GM12878 (cell line): ENCODE results near the gene CYP24A1. TPM values are rescaled to one million over a fixed set of nuclear protein-coding genes. Genes with fewer than 3 reads are reported as not detected.

Source experiments
- ATAC-seq: fragments of 200-7000 bp; cut with Tn5 transposase; 3 replicates; pipeline ENCODE4 v1.9.1; 2020; ENCODE audit warnings: mild to moderate bottlenecking, moderate library complexity
- BruUV-seq: library from RNA; stranded (reverse); fragments of 400-500 nt; replicated peaks from 2 replicates; lab custom pipeline; 2021; lab: Mats Ljungman, UMichigan
- CTCF ChIA-PET: fragments of 300-600 bp; sonication (Branson Sonifier 250); formaldehyde crosslinking; extraction: SDS; loops from one replicate; lab custom pipeline; 2021; ENCODE audit warnings: inconsistent platforms; lab: Yijun Ruan, JAX
- POLR2A ChIA-PET: fragments of 350-600 bp; formaldehyde crosslinking; extraction: SDS; loops from one replicate; lab custom pipeline; 2021; ENCODE audit warnings: inconsistent platforms; lab: Charles Lee
- RAD21 ChIA-PET: fragments of 300-600 bp; sonication (Branson Sonifier 250); formaldehyde crosslinking; loops from one replicate; lab custom pipeline; 2023; ENCODE audit warnings: antibody characterized with exemption; ENCODE audit not compliant: unreplicated experiment; lab: Charles Lee
- SMC1A ChIA-PET: fragments of 300-600 bp; sonication (Branson Sonifier 250); formaldehyde crosslinking; loops from one replicate; lab custom pipeline; 2023; ENCODE audit not compliant: unreplicated experiment, uncharacterized antibody; lab: Charles Lee
- DNase-seq: peaks from one replicate; pipeline ENCODE4 v3.0.0-alpha.2; 2011; ENCODE audit warnings: low read depth, low spot score
- FAIRE-seq: peaks from 3 replicates; lab custom pipeline; 2011; peaks lifted over from hg19 to GRCh38; lab: Jason Lieb, UNC
- H2AFZ ChIP-seq: 2 replicates; pipeline ENCODE4 v1.6.0; 2011; ENCODE audit warnings: low read depth, low read length, control low read depth; ENCODE audit not compliant: control insufficient read depth
- H3K27ac ChIP-seq: 2 replicates; pipeline ENCODE4 v1.5.1; 2011; ENCODE audit warnings: control low read depth; ENCODE audit not compliant: control insufficient read depth, insufficient read depth
- H3K27me3 ChIP-seq, 2 experiments: replicated peaks in 1 of 2; 2 replicates each; pipeline versions ENCODE4 v1.6.0 to v1.6.1; 2011; ENCODE audit warnings: low read length in 1 of 2; ENCODE audit not compliant: control insufficient read depth in 2 of 2, insufficient read depth in 2 of 2
- H3K36me3 ChIP-seq, 2 experiments: 2 replicates each; pipeline ENCODE4 v1.5.1; 2011; ENCODE audit warnings: low read length in 1 of 2; ENCODE audit not compliant: control insufficient read depth in 2 of 2, insufficient read depth in 2 of 2
- H3K4me1 ChIP-seq: 2 replicates; pipeline ENCODE4 v1.6.1; 2011; ENCODE audit warnings: mild to moderate bottlenecking, low read length, moderate library complexity, mixed read lengths; ENCODE audit not compliant: control insufficient read depth, insufficient read depth
- H3K4me2 ChIP-seq: 2 replicates; pipeline ENCODE4 v1.6.0; 2011; ENCODE audit warnings: control low read depth; ENCODE audit not compliant: control insufficient read depth, insufficient read depth
- H3K4me3 ChIP-seq: fragments of 200-600 bp; sonication (generic); 2 replicates; pipeline ENCODE4 v1.5.1; 2016
- H3K79me2 ChIP-seq: 2 replicates; pipeline ENCODE4 v1.6.0; 2011; ENCODE audit warnings: low read length; ENCODE audit not compliant: control insufficient read depth, insufficient read depth
- H3K9ac ChIP-seq: 2 replicates; pipeline ENCODE4 v1.8.0; 2011; ENCODE audit warnings: low read length, control low read depth, mixed read lengths; ENCODE audit not compliant: control insufficient read depth, insufficient read depth
- H3K9me3 ChIP-seq: replicated peaks from 3 replicates; pipeline ENCODE4 v1.5.1; 2011; ENCODE audit warnings: mild to moderate bottlenecking, low read length; ENCODE audit not compliant: control insufficient read depth, insufficient read depth
- H4K20me1 ChIP-seq: 2 replicates; pipeline ENCODE4 v1.6.0; 2011; ENCODE audit not compliant: control insufficient read depth, insufficient read depth
- BRCA1 ChIP-seq: IDR thresholded peaks from 2 replicates; pipeline ENCODE4 v1.6.1; 2011; ENCODE audit warnings: low read depth, low read length, improper control_type of control experiment
- CREM ChIP-seq: IDR thresholded peaks from 2 replicates; pipeline ENCODE4 v1.6.1; 2014; ENCODE audit warnings: antibody characterized with exemption, low read depth
- HDGF ChIP-seq: fragments of 450-650 bp; IDR thresholded peaks from 2 replicates; pipeline ENCODE4 v1.6.1; 2016; ENCODE audit warnings: antibody characterized with exemption
- IKZF1 ChIP-seq: fragments of 450-650 bp; conservative IDR thresholded peaks from 2 replicates; pipeline ENCODE4 v1.6.1; 2017; ENCODE audit warnings: antibody characterized with exemption, mild to moderate bottlenecking
- NFXL1 ChIP-seq: fragments of 450-650 bp; IDR thresholded peaks from 2 replicates; pipeline ENCODE4 v1.6.1; 2017; ENCODE audit warnings: antibody characterized with exemption, mild to moderate bottlenecking, borderline replicate concordance
- RFX5 ChIP-seq: IDR thresholded peaks from 2 replicates; pipeline ENCODE4 v1.6.1; 2011; ENCODE audit warnings: low read depth, low read length, improper control_type of control experiment
- SIX5 ChIP-seq: IDR thresholded peaks from 2 replicates; pipeline ENCODE4 v1.6.1; 2011; ENCODE audit warnings: mild to moderate bottlenecking, low read depth, low read length, moderate library complexity; ENCODE audit not compliant: severe bottlenecking
- STAT3 ChIP-seq: IDR thresholded peaks from 2 replicates; pipeline ENCODE4 v1.6.1; 2011; ENCODE audit warnings: low read depth, low read length, improper control_type of control experiment
- USF2 ChIP-seq: IDR thresholded peaks from 2 replicates; pipeline ENCODE4 v1.6.1; 2011; ENCODE audit warnings: low read depth, low read length, improper control_type of control experiment, borderline replicate concordance
- WRNIP1 ChIP-seq: IDR thresholded peaks from 2 replicates; pipeline ENCODE4 v1.6.1; 2011; ENCODE audit warnings: low read depth, low read length, improper control_type of control experiment, borderline replicate concordance
- ZBED1 ChIP-seq: IDR thresholded peaks from 2 replicates; pipeline ENCODE4 v1.6.1; 2016; ENCODE audit warnings: borderline replicate concordance
- ZNF384 ChIP-seq: IDR thresholded peaks from 2 replicates; pipeline ENCODE4 v1.6.1; 2012; ENCODE audit warnings: low read depth, mild to moderate bottlenecking, low read length, improper control_type of control experiment, borderline replicate concordance
- WGBS: methylation state at CpG from one replicate; pipeline ENCODE4 v1.1.6; 2016; ENCODE audit warnings: low lambda C conversion rate; ENCODE audit not compliant: insufficient replicate concordance, insufficient coverage; ENCODE audit errors: missing lambda C conversion rate; 5-methylcytosine and 5-hydroxymethylcytosine counted together
- in situ Hi-C: fragments of 300-500 bp; cut with MboI; formaldehyde crosslinking; loops from 9 replicates; pipeline ENCODE4 v1.14.3; 2018; ENCODE audit warnings: mixed read lengths
- intact Hi-C: fragments of 100-400 bp; cut with micrococcal nuclease; formaldehyde crosslinking; loops from one replicate; pipeline ENCODE4 v1.14.2; 2022; ENCODE audit not compliant: unreplicated experiment
- polyA plus RNA-seq, 11 experiments: library from polyadenylated mRNA; depleted of rRNA in 4 of 11; unstranded in 6 of 11; stranded (reverse) in 5 of 11; fragments of >200 nt; fragmentation: Nextera tagmentation in 4 of 11; fragmentation: Illumina TruSeq in 1 of 11; extraction: Ambion mirVana in 4 of 11; extraction: Trizol in 1 of 11; gene quantifications; 1 replicate in 1 of 11; 2 replicates in 10 of 11; pipeline versions ENCODE4 v1.2.1 to v1.2.3, GENCODE V29; 2011 to 2016; ENCODE audit warnings: inconsistent platforms in 2 of 11, missing spikeins in 2 of 11, low read depth in 1 of 11
- total RNA-seq, 4 experiments: library from RNA; depleted of rRNA in 3 of 4; stranded (reverse); fragments of >200 nt in 3 of 4; fragmentation: Illumina TruSeq in 1 of 4; extraction: Trizol in 1 of 4; gene quantifications; 2 replicates each; pipeline versions ENCODE4 v1.2.1 to v1.2.3, GENCODE V29; 2013 to 2021
- TF ChIP-seq, protein P1 (sequence below): IDR thresholded peaks from 2 replicates; pipeline ENCODE4 v1.6.1; 2012; ENCODE audit warnings: low read depth, low read length, improper control_type of control experiment
- TF ChIP-seq, protein P2 (sequence below): fragments of 450-650 bp; IDR thresholded peaks from 2 replicates; pipeline ENCODE4 v1.6.1; 2016; ENCODE audit warnings: mild to moderate bottlenecking

The CYP24A1 gene
- total and polyA plus RNA-seq, 10 of the 15 experiments (the other 5 are each of a cell fraction or from before 2014, with no cell fraction given): 0.69 TPM; not detected in 9

DNA sequence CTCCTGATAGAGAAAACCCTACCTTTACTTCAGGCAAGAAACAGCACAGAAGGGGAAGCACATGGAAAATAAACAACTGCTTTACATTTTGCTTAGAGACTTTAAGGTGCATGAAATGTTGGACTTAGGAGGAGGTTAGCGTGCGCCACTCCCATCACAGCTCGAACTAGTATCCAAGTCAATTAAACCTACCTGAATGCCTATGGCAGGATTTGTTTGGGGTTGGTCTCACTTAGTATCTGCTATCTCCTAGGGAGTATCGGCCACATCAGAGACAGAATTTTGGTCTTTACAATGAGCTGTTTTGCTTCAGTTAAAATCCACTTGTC is 12.0 kb downstream of the CYP24A1 start:
- no peak for ATAC-seq
- in situ Hi-C loops: no loop called here
- CTCF ChIA-PET: no interaction called here
- TF ChIP-seq ZBED1: no peak
- peak; percentile 59; the same call in 1 of the 2 replicates for TF ChIP-seq NFXL1
- TF ChIP-seq, all 136 proteins: peak for 1
- Histone ChIP-seq H3K4me3 (no peak overlapping the region), H3K9me3 (no peaks in the 10 kb centered on the region), H4K20me1 (no peaks in the 10 kb centered on the region), H3K4me2 (no peak overlapping the region), H2AFZ (no peak overlapping the region), H3K27me3 (peaks cover 0 to 1% of the 10 kb centered on the region in 2 experiments), H3K9ac (no peak overlapping the region), H3K27ac (no peak overlapping the region), H3K79me2 (no peaks in the 10 kb centered on the region), H3K36me3 (no peaks in the 10 kb centered on the region), H3K4me1 (no peaks in the 10 kb centered on the region)
- RAD21 ChIA-PET: no interaction called here
- BruUV-seq: no TSS peak
- intact Hi-C loops: no loop called here
- no peak for DNase-seq
- 44% methylated on average over 4 of the region's 4 CpGs for WGBS
- FAIRE-seq: no peak
- POLR2A ChIA-PET: interaction anchor here (0.6 kb wide), 2 partner anchors 22 to 623 kb away, joined by 3 read pairs; no protein-coding TSS in a partner anchor
- SMC1A ChIA-PET: interaction anchor here (0.6 kb wide), 1 partner anchor 926 kb away, joined by 3 read pairs; no protein-coding TSS in a partner anchor

DNA sequence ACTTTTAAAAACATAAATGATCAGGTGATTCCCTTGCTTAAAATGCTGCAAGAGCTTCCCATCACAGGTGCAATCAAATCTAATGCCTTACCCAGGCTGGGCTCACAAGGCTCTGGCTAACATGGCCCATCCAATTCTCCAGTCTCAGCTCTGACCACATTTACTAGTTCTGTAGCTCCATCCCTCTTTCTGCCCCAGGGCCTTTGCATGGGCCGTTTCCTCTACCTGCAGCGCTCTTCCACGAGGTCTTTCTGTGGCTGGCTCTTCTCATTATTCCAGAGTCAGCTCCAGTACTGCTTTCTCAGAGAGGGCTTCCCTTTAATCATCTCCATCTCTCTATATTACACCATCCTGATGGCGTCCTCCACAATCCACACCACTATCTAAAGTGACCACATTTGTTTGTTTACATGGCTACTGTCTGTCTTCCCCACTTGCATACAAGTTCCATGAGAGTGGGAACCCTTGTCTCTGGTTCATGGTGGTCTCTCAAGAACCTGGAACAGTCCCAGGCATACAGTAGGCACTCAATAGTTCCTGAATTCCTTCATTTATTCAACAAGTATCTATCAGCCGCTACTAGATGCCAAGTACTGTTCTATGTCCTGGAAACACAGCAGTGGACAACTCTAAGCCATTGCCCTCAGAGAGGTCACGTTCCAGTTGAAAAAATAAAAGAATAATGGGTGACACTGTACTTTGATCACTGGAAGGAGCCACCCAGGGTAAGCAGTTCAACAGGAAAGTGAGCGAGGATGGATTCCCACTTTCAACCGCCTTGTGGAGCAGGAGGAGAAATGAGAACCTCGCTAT is 12.6 kb downstream of the CYP24A1 start:
- in situ Hi-C loops: no loop called here
- no peaks in the 10 kb centered on the region for H3K9me3 ChIP-seq
- H4K20me1 ChIP-seq: no peaks in the 10 kb centered on the region
- no peak overlapping the region for H3K4me2 ChIP-seq
- no peaks in the 10 kb centered on the region for H3K79me2 ChIP-seq
- H3K9ac ChIP-seq: no peak overlapping the region
- no TSS peak for BruUV-seq
- no peak for DNase-seq
- ChIA-PET RAD21 (no interaction called here), CTCF (interaction anchor here (1.1 kb wide), 1 partner anchor 58 kb away, joined by 5 read pairs; no protein-coding TSS in a partner anchor), POLR2A (interaction anchor here (0.6 kb wide), 2 partner anchors 23 to 622 kb away, joined by 3 read pairs; no protein-coding TSS in a partner anchor), SMC1A (interaction anchor here (0.6 kb wide), 1 partner anchor 925 kb away, joined by 3 read pairs; no protein-coding TSS in a partner anchor)
- no peak overlapping the region for H2AFZ ChIP-seq
- no peak overlapping the region for H3K27ac ChIP-seq
- FAIRE-seq: no peak
- no peaks in the 10 kb centered on the region for H3K36me3 ChIP-seq
- no peak for ATAC-seq
- peaks cover 0 to 1% of the 10 kb centered on the region in 2 experiments for H3K27me3 ChIP-seq
- H3K4me1 ChIP-seq: no peaks in the 10 kb centered on the region
- no peak overlapping the region for H3K4me3 ChIP-seq
- intact Hi-C loops: no loop called here
- 47% methylated on average over 9 of the region's 9 CpGs for WGBS
- TF ChIP-seq USF2 (no peak), IKZF1 (no peak), RFX5 (no peak), ZNF384 (no peak), SIX5 (no peak), STAT3 (no peak), CREM (no peak), WRNIP1 (no peak), HDGF (no peak), BRCA1 (no peak)
- TF ChIP-seq, protein P1, sequence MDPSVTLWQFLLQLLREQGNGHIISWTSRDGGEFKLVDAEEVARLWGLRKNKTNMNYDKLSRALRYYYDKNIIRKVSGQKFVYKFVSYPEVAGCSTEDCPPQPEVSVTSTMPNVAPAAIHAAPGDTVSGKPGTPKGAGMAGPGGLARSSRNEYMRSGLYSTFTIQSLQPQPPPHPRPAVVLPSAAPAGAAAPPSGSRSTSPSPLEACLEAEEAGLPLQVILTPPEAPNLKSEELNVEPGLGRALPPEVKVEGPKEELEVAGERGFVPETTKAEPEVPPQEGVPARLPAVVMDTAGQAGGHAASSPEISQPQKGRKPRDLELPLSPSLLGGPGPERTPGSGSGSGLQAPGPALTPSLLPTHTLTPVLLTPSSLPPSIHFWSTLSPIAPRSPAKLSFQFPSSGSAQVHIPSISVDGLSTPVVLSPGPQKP: no peak
- TF ChIP-seq, protein P2, sequence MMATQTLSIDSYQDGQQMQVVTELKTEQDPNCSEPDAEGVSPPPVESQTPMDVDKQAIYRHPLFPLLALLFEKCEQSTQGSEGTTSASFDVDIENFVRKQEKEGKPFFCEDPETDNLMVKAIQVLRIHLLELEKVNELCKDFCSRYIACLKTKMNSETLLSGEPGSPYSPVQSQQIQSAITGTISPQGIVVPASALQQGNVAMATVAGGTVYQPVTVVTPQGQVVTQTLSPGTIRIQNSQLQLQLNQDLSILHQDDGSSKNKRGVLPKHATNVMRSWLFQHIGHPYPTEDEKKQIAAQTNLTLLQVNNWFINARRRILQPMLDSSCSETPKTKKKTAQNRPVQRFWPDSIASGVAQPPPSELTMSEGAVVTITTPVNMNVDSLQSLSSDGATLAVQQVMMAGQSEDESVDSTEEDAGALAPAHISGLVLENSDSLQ: no peak
